GM18870 (cell line): Measurements from ENCODE around the gene GPD1.
"Not testable (repeated sequence)": the region's sequence is repeated elsewhere in the genome, so short reads cannot be mapped to it uniquely, and the experiment has no call there.

ENCODE experiments used
- ATAC-seq: cut with Tn5 transposase; IDR thresholded peaks from one replicate; pipeline ENCODE4 v1.9.1; 2021; ENCODE audit warnings: moderate library complexity; ENCODE audit not compliant: unreplicated experiment

GPD1 gene

GRCh38 chr12:50120521-50120920 lies 16.7 kb downstream of the GPD1 start:
- no peak for ATAC-seq

GRCh38 chr12:50120953-50121352 lies 17.1 kb downstream of the GPD1 start:
- no peak for ATAC-seq

DNA sequence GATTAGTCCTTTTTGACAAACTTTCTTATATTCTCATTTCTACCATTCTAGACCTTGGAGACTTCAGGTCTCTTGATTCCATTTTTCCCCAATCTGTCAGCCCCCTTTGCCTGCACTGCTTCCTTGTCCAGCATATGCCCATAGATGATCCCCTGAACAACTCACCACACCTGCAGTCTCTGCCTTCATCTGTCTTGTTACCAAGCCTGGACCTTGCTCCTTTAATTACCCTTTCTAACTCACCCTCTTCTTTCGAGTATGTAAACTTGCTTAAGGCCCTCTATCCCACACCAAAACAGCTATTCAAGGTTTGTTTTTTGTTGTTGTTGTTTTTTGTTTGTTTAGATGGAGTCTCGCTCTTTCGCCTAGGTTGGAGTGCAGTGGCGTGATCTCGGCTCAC lies 17.8 kb downstream of the GPD1 start:
- no peak for ATAC-seq

DNA sequence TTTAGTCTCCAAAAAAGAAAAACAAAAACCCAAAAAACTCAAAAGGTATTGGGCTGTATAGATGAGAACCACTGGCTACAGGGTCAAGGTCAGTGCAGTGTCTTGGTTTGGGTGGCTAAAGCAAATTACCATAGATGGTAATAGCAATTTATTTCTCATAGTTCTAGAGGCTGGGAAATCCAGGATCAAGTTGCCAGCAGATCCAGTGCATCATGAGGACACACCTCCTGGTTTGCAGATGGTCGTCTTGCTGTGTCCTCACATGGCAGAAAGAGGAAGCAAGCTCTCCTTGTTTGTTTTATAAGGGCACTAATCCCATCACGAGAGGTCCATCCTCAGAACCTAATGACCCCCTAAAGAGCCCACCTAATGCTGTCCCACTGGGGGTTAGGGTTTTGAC lies 19.4 kb downstream of the GPD1 start:
- ATAC-seq, result no peak

DNA sequence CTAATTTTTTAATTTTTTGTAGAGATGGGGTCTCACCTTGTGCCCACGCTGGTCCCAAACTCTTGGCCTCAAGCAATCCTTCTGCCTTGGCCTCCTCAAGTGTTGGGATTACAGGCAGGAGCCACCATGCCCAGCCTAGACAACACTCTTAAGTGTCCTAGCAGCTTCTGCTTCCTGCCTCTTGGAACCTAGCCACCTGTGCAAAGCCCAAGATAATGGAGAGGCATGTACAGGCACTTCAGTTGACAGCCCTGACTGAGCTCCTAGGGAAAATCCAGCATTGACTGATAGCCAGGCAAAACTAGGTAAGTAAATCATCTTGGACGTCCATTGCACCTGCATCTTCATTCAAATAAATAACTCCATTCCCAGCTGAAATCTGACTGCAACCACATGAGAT lies 23.7 kb downstream of the GPD1 start:
- no peak for ATAC-seq

DNA sequence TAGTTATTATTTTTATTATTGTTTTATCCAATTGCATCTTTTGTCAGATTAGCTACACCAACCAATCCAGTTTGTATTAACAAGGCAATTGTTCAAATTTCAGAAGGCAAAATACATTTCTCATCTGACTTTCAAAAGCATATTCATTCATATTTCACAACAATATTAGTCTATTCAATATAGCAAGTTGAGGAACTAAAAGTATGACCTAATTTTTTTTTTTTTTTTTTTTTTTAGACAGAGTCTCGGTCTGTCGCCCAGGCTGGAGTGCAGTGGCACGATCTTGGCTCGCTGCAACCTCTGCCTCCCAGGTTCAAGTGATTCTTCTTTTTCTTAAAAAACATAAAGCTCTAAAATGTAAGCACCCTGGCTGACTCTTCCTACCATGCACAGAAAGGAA lies 25.5 kb downstream of the GPD1 start:
- ATAC-seq, result no peak

- ATAC-seq, result no peak
Observed at GRCh38 chr12:50132505-50133135, 28.8 kb downstream of the GPD1 start.

- ATAC-seq, result no peak
Observed at GRCh38 chr12:50142993-50143392, 39.2 kb downstream of the GPD1 start.

- ATAC-seq, result no peak
Observed at GRCh38 chr12:50145439-50145838, 41.6 kb downstream of the GPD1 start.

DNA sequence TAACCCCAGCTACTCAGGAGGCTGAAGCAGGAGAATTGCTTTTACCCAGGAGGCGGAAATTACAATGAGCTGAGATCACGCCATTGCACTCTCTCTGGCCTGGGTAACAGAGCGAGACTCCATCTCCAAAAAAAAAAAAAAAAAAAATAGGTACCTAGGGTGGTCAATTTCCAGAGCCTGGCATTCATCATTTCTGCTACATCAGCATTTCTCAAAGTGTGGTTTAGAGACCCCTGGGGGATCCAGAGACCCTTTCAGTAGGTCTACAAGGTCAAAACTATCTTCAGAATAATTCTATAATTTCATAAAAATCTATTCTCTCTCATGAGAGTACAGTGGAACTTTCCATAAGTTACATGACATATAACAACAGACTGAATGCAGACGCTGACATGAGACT lies 43.5 kb downstream of the GPD1 start:
- ATAC-seq, result no peak

GRCh38 chr12:50148011-50148410 lies 44.2 kb downstream of the GPD1 start:
- not testable (repeated sequence) for ATAC-seq

GRCh38 chr12:50149311-50149710 lies 45.5 kb downstream of the GPD1 start:
- no peak for ATAC-seq

GRCh38 chr12:50151047-50151687 lies 47.4 kb downstream of the GPD1 start:
- no peak for ATAC-seq

GRCh38 chr12:50154947-50155346 lies 51.1 kb downstream of the GPD1 start:
- not testable (repeated sequence) for ATAC-seq

- no peak for ATAC-seq
Observed at GRCh38 chr12:50156641-50157040, 52.8 kb downstream of the GPD1 start.

- ATAC-seq, result no peak
Observed at GRCh38 chr12:50157259-50157658, 53.5 kb downstream of the GPD1 start.

GRCh38 chr12:50160643-50161042 lies 56.8 kb downstream of the GPD1 start:
- ATAC-seq, result no peak
